NOMO-1 treated with DMSO at 0.1 percent for 48 hours (cell line): ENCODE results near the gene OR6P1.

Experiments used
- DNase-seq: peaks from one replicate; lab custom pipeline; 2025; ENCODE audit not compliant: unreplicated experiment; lab: John Stamatoyannopoulos, UW

The OR6P1 gene

GRCh38 chr1:158520021-158520420 lies 50.4 kb downstream of the OR6P1 start:
- no peak for DNase-seq

DNA sequence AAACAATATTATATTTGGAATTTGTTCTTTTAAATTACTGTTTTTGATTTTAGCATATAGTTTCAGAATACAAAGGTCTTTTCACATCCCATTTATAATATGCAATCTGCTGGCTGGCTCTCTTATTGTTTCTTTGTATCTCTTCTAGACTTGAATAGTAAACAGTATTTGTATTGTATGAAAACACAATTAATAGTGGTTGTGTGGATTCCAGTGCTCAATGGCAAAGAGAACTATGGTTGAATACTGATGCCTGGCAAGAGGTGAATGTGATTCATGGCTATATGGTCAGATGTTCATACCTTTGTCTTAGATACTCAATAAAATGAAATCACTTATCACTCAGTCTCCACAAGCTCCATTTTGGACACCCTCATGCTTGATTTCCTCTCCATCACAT lies 53.4 kb downstream of the OR6P1 start:
- no peak for DNase-seq
